Vagina (tissue), 2 donors: ENCODE data around the gene TNFRSF14.

Experiments
- CTCF ChIP-seq, 3 experiments: fragments of 450-650 bp in 2 of 3; fragments of 200-600 bp in 1 of 3; sonication (generic) in 1 of 3; IDR thresholded peaks; one replicate each; pipeline ENCODE4 v1.5.1; 2017 to 2019; ENCODE audit warnings: antibody characterized with exemption in 3 of 3, mild to moderate bottlenecking in 2 of 3, moderate library complexity in 2 of 3
- POLR2A ChIP-seq, 2 donors: fragments of 450-650 bp; IDR thresholded peaks; one replicate each; pipeline ENCODE4 v1.6.1; 2017; ENCODE audit warnings: antibody characterized with exemption in 2 of 2, mild to moderate bottlenecking in 2 of 2, moderate library complexity in 2 of 2
- POLR2AphosphoS5 ChIP-seq, 2 donors: sonication (generic); formaldehyde crosslinking; IDR thresholded peaks; one replicate each; pipeline ENCODE4 v1.9.0; 2017; ENCODE audit warnings: antibody characterized with exemption in 2 of 2, mild to moderate bottlenecking in 2 of 2, low read depth in 1 of 2; ENCODE audit not compliant: insufficient read depth in 1 of 2

DNA sequence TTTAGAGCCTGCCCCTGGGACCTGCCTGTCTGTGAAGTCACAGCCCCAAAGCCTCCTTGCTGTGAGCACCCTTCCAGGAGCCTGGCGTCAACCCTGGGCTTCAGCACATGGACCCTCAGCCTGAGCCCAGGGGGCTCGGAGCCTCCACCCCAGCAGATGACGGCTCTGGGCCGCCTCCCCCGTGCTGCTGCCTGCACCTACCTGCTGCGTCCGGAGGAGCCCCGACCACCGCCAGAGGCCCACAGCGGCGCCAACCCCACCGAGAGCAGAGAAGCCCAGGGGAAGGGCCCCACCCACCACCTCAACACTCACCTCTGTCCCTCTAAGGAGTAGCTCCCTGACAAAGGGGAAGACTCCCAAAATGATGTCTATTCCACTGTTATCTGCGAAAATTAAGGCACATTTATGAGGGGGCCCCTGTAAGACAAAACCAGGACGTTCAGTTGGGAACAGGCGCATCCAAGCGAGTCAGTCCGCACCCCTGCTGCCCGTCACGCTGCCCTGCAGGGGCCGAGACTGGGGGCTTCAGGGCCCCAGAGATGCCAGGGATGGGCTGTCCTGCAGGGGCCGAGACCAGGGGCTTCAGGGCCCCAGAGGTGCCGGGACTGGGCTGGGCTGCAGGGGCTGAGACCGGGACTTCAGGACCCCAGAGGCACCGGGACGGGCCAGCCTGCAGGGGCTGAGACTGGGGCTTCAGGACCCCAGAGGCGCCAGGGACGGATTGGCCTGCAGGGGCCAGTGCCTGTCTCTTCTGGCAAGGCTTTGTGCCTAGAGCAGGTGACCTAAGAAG lies 45.6 kb upstream of the TNFRSF14 start:
- TF ChIP-seq CTCF (IDR thresholded peaks at IDR 0.05) (no peak), POLR2AphosphoS5 (IDR thresholded peaks at IDR 0.05; ENCODE audit: insufficient read depth in 1 of 2, low read depth in 1 of 2) (no peak), POLR2A (IDR thresholded peaks at IDR 0.05) (no peak)
